Skeletal muscle tissue (tissue), 4 donors: ENCODE data around the gene CHCHD6. TPM values are rescaled to one million over a fixed set of nuclear protein-coding genes. Genes with fewer than 3 reads are reported as not detected.

ENCODE experiments used
- H3K27ac ChIP-seq: one replicate; pipeline ENCODE4 v1.7.0; 2013; ENCODE audit warnings: mild to moderate bottlenecking, low read depth, low read length, inconsistent platforms
- H3K27me3 ChIP-seq, 3 donors: one replicate each; pipeline ENCODE4 v1.7.0; 2013; ENCODE audit warnings: low read length in 3 of 3; ENCODE audit not compliant: control insufficient read depth in 3 of 3, insufficient read depth in 3 of 3
- H3K36me3 ChIP-seq, 3 donors: one replicate each; pipeline ENCODE4 v1.7.0; 2013; ENCODE audit warnings: low read length in 3 of 3; ENCODE audit not compliant: control insufficient read depth in 3 of 3, insufficient read depth in 3 of 3
- H3K4me1 ChIP-seq, 3 donors: one replicate each; pipeline ENCODE4 v1.7.0; 2013; ENCODE audit warnings: low read length in 3 of 3, mild to moderate bottlenecking in 3 of 3; ENCODE audit not compliant: control insufficient read depth in 3 of 3, insufficient read depth in 3 of 3
- H3K4me3 ChIP-seq, 3 donors: one replicate each; pipeline ENCODE4 v1.7.0; 2013; ENCODE audit warnings: low read length in 3 of 3
- H3K9ac ChIP-seq, 3 donors: one replicate each; pipeline ENCODE4 v1.7.0; 2013; ENCODE audit warnings: low read length in 3 of 3, mild to moderate bottlenecking in 3 of 3, moderate library complexity in 2 of 3, low read depth in 1 of 3
- H3K9me3 ChIP-seq, 3 donors: one replicate each; pipeline ENCODE4 v1.7.0; 2013; ENCODE audit warnings: low read length in 3 of 3; ENCODE audit not compliant: control insufficient read depth in 3 of 3
- total RNA-seq: library from RNA; depleted of rRNA; stranded (reverse); fragments of >200 nt; gene quantifications from one replicate; pipeline ENCODE4 v1.2.3, GENCODE V29; 2014
- donor health status: Osteomylitis.

CHCHD6 gene
- total RNA-seq, 1 donor from 2014 or later: 8.9 TPM

GRCh38 chr3:126811530-126811929 is 107.5 kb downstream of the CHCHD6 start:
- Histone ChIP-seq H3K9me3 (no peaks in the 10 kb centered on the region), H3K9ac (no peak overlapping the region), H3K4me1 (peaks cover 0 to 4% (median 3%) of the 10 kb centered on the region in 3 donors), H3K4me3 (no peak overlapping the region), H3K27me3 (no peaks in the 10 kb centered on the region), H3K36me3 (no peaks in the 10 kb centered on the region), H3K27ac (no peak overlapping the region)

DNA sequence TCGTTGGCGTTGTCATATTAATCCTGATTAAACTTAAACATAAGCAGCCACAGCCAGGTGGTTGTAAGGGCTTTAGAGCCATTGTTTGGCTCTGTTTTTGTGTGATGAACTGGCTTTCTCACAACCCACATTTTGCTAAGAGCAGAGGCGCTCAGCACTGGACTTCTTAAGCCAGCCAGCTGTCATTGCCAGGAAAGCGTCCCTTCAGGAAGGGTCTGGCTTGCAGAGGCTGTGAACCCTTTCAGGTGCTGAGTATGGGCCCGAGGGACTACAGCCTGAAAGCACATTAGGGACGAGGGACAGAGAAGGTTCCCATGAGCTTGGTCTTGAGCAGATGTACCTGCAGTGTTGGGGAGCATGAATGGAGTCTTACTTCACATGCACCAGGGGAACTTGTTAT is 112.3 kb downstream of the CHCHD6 start:
- Histone ChIP-seq H3K27me3 (no peaks in the 10 kb centered on the region), H3K9me3 (no peaks in the 10 kb centered on the region), H3K27ac (no peak overlapping the region), H3K4me3 (no peak overlapping the region), H3K9ac (no peak overlapping the region), H3K36me3 (no peaks in the 10 kb centered on the region), H3K4me1 (peaks cover 8 to 16% (median 13%) of the 10 kb centered on the region in 3 donors)

DNA sequence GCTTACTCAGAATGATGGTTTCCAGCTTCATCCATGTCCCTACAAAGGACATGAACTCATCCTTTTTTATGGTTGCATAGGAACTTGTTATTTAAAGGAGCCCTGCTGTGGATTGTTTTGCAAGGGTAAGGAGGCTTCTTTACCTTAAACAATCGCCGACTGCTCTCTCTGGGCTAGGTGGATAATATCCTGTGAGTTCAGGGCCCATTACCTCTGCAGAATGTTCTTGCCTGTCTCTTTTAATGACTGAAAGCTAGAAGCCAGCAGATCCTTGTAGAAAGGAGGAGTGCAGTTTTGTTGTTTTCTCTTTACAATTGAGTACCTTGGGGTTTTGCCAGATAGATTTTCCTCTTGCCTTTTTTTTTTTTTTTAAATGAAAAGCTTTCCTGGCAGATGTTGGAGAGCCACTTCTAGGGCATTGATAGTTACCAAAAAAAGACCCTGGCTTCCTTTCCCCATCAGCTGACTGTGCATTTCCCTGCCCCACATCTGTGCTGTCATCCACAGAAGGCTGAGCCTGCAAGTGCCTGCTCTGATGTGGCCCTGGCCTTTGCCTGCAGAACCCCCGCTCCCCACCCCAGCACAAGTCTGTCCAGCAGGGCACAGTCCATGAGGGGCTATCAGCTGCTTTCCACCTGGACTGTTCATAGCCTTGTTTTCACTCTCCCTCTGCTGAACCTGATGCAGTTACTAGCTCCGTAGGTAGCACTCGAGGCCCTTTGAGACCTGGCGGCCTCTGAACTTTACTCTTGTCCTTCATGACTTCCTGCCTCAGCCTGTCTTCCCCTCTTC is 113.1 kb downstream of the CHCHD6 start:
- Histone ChIP-seq H3K4me3 (no peak overlapping the region), H3K4me1 (peaks cover 8 to 12% (median 10%) of the 10 kb centered on the region in 3 donors), H3K9ac (no peak overlapping the region), H3K27ac (no peak overlapping the region), H3K36me3 (no peaks in the 10 kb centered on the region), H3K27me3 (no peaks in the 10 kb centered on the region), H3K9me3 (no peaks in the 10 kb centered on the region)

GRCh38 chr3:126817781-126818180 is 113.7 kb downstream of the CHCHD6 start:
- Histone ChIP-seq H3K27me3 (no peaks in the 10 kb centered on the region), H3K4me1 (peaks cover 8 to 12% (median 10%) of the 10 kb centered on the region in 3 donors), H3K9me3 (no peaks in the 10 kb centered on the region), H3K36me3 (no peaks in the 10 kb centered on the region), H3K4me3 (no peak overlapping the region), H3K27ac (no peak overlapping the region), H3K9ac (no peak overlapping the region)

DNA sequence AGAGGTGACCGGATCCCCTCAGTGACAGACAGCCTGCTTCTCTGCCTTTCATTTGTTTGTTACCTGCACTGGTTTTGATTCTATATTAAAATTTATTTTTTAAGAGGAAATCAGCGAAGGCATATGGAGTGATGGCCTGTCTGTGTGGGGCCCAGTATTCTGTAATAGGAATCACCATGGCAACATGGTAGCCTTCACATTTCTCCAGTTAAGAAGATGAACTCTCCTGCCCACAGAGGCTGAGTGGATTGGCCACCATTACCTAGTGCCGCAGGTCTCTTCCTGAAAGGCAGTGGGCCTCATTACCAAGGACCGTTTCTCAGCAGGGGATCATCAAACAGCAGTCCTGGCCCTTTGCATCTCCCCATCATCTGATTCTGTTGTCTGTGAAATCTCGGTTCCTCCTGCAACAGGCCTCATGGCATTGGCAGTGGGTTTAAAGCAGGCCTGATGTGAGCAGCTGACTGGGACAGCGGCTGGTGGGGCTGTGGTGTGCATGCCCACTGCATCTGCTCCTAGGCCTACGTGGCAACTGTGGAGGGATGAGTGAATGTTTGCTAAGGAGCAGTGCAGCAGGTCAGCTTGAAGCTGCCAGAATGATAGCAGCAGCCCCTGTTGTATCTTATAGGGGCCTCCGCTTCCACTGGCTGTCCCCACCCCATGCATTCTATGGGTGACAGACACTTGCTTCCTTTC is 114.5 kb downstream of the CHCHD6 start:
- H3K4me3 ChIP-seq: no peak overlapping the region
- no peaks in the 10 kb centered on the region for H3K36me3 ChIP-seq
- peaks cover 8 to 12% (median 10%) of the 10 kb centered on the region in 3 donors for H3K4me1 ChIP-seq
- no peaks in the 10 kb centered on the region for H3K9me3 ChIP-seq
- H3K27ac ChIP-seq: no peak overlapping the region
- H3K9ac ChIP-seq: no peak overlapping the region
- H3K27me3 ChIP-seq: no peaks in the 10 kb centered on the region

DNA sequence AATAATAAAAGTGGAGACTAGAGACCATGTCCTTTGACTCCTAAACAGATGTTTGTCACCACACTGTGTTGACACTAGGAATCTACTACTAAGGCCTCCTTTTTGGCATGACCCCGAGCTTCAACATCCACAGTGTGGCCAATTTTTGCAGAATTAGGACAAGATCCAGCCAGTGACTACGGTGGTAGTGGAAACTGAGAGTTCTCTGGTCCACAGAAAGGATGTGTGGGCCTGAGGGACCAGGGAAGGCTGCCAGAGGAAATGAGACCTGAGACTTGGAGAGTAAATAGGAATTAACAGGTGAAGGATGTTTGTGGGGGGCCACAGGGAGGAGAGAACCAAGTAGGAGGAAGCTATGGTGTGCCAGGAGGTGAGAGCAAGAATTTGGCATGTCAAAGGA is 122.7 kb downstream of the CHCHD6 start:
- Histone ChIP-seq H3K27ac (no peak overlapping the region), H3K9me3 (no peaks in the 10 kb centered on the region), H3K4me3 (no peak overlapping the region), H3K4me1 (peaks cover 0 to 2% (median 0%) of the 10 kb centered on the region in 3 donors), H3K36me3 (no peaks in the 10 kb centered on the region), H3K27me3 (no peaks in the 10 kb centered on the region), H3K9ac (no peak overlapping the region)

DNA sequence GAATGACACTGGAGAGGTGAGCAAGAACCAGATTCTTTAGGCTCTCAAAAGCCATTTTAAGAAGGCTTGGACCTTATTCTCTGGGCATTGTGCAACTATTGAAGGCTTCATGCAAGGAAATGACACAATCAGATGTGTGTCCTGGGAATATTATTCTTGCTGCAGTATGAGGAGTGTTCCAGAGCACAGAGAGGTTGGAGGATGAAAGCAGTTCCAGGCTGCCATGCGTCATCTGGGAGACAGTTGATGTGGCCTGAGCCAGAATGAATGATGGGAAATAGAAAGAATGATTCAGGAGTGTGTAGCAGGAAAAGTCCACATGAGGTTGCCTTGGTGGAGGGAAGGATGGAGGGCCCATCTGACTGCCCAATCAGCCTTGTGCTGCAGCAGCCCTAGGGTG is 123.1 kb downstream of the CHCHD6 start:
- Histone ChIP-seq H3K4me1 (peaks cover 0 to 2% (median 0%) of the 10 kb centered on the region in 3 donors), H3K36me3 (no peaks in the 10 kb centered on the region), H3K9me3 (no peaks in the 10 kb centered on the region), H3K9ac (no peak overlapping the region), H3K27me3 (no peaks in the 10 kb centered on the region), H3K4me3 (no peak overlapping the region), H3K27ac (no peak overlapping the region)

DNA sequence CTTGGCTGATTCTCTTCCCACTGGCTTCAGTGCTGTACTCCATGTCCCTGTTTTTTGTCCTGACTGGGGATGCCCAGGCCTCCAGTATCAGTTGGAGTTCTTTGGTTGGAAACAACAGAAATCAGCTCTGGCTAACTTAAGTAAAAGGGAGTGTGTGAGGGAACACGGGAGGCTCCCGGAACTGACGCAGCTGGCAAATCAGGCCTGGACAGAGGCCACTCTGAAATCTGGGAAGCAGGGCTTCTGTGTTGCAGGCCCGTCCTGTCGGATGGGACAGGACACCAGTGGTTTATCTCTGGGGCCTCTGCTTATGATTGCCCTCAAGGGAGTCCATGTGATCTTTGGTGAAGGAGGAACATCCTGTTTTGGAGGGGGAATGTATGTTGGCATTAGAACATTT is 124.3 kb downstream of the CHCHD6 start:
- H3K4me1 ChIP-seq: peaks cover 0 to 2% (median 0%) of the 10 kb centered on the region in 3 donors
- no peaks in the 10 kb centered on the region for H3K36me3 ChIP-seq
- H3K27ac ChIP-seq: no peak overlapping the region
- peak overlapping the region in 1 of 3 donors; percentile 26 for H3K9ac ChIP-seq
- no peak overlapping the region for H3K4me3 ChIP-seq
- no peaks in the 10 kb centered on the region for H3K9me3 ChIP-seq
- no peaks in the 10 kb centered on the region for H3K27me3 ChIP-seq

DNA sequence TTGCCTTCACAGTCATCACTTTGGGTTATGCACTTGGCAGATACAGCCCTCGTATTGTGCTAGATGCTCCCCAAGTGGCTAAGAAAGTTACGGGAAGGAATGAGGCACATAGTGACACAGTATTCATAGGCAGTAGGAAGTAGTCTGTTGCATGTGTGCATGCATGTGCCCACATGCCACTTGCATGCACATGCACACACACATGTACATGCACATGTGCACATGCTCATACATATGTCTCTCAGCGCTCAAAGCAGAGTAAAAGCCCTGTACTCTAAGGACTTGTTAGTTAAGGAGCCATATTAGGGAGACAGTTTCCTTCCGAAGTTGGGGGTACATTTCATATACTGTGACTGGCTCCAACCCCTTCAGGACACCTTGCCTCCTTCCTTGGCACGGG is 128.9 kb downstream of the CHCHD6 start:
- H3K36me3 ChIP-seq: no peaks in the 10 kb centered on the region
- H3K9me3 ChIP-seq: no peaks in the 10 kb centered on the region
- H3K4me1 ChIP-seq: peaks cover 0 to 2% (median 0%) of the 10 kb centered on the region in 3 donors
- H3K27me3 ChIP-seq: no peaks in the 10 kb centered on the region
- no peak overlapping the region for H3K27ac ChIP-seq
- no peak overlapping the region for H3K9ac ChIP-seq
- no peak overlapping the region for H3K4me3 ChIP-seq
